Mesangial cell (primary cell): Measurements from ENCODE around the gene PWWP2A. TPM values are rescaled to one million over a fixed set of nuclear protein-coding genes. Genes with fewer than 3 reads are reported as not detected.

Experiments used
- total RNA-seq: library from RNA; depleted of rRNA; stranded (reverse); fragments of >200 nt; gene quantifications from 2 replicates; pipeline ENCODE4 v1.2.3, GENCODE V29; 2015

Gene PWWP2A
- 12.4 and 23.1 TPM in 2 replicates for total RNA-seq

GRCh38 chr5:160119142-160119904 is at the start of gene PWWP2A:
TSS of gene PWWP2A (minus strand) at chr5:160119450. CDS start at chr5:160119388, 62 bp downstream.

Other genes with a start within 250 kb of the PWWP2A start
- 3.1 and 3.8 TPM in 2 replicates for gene ADRA1B, start 203.0 kb downstream of the PWWP2A start, total RNA-seq
- 22.1 and 29.3 TPM in 2 replicates for gene TTC1, start 110.3 kb downstream of the PWWP2A start, total RNA-seq
- gene FABP6, start 110.1 kb upstream of the PWWP2A start, total RNA-seq, result not detected in 2 replicates
- gene CCNJL, start 193.1 kb upstream of the PWWP2A start, total RNA-seq, result 6.0 and 7.2 TPM in 2 replicates